HEK293T (cell line): ENCODE data around the gene SPATA31D1.

Experiments
- BHLHE40 ChIP-seq: fragments of 450-650 bp; IDR thresholded peaks from 2 replicates; pipeline ENCODE4 v1.6.1; 2016; ENCODE audit warnings: mild to moderate bottlenecking, moderate library complexity, borderline replicate concordance
- ELF4 ChIP-seq: fragments of 450-650 bp; IDR thresholded peaks from 2 replicates; pipeline ENCODE4 v1.6.1; 2017; ENCODE audit warnings: antibody characterized with exemption
- FOXA1 ChIP-seq: fragments of 450-650 bp; IDR thresholded peaks from 2 replicates; pipeline ENCODE4 v1.6.1; 2016; ENCODE audit warnings: mild to moderate bottlenecking
- HDGF ChIP-seq: fragments of 450-650 bp; IDR thresholded peaks from 2 replicates; pipeline ENCODE4 v1.6.1; 2017; ENCODE audit warnings: antibody characterized with exemption, borderline replicate concordance
- SP1 ChIP-seq: fragments of 450-650 bp; IDR thresholded peaks from 2 replicates; pipeline ENCODE4 v1.6.1; 2017

- TF ChIP-seq ELF4 (no peak), BHLHE40 (no peak), FOXA1 (no peak), HDGF (no peak), SP1 (no peak)
These were observed 47.5 kb downstream of the SPATA31D1 start for GRCh38 chr9:82036086-82036485.
